Kidney (tissue), 14 donors: ENCODE results near the gene PPTC7. TPM values are rescaled to one million over a fixed set of nuclear protein-coding genes. Genes with fewer than 3 reads are reported as not detected.

Source experiments
- DNase-seq, 5 donors: peaks; one replicate each; pipeline ENCODE4 v3.0.0-alpha.2; 2013 to 2020
- FAIRE-seq: peaks from 2 replicates; lab custom pipeline; 2012; peaks lifted over from hg19 to GRCh38; lab: Jason Lieb, UNC
- H3K27ac ChIP-seq, 2 donors: one replicate each; pipeline ENCODE4 v1.7.0; 2013; ENCODE audit warnings: low read depth in 2 of 2, low read length in 2 of 2, inconsistent platforms in 1 of 2
- H3K27me3 ChIP-seq: one replicate; pipeline ENCODE4 v1.7.1; 2013; ENCODE audit warnings: low read length, inconsistent platforms; ENCODE audit not compliant: control insufficient read depth, insufficient read depth
- H3K36me3 ChIP-seq, 3 donors: one replicate each; pipeline versions ENCODE4 v1.7.0 to v1.7.1; 2013; ENCODE audit warnings: low read length in 3 of 3, control low read depth in 1 of 3, inconsistent platforms in 1 of 3; ENCODE audit not compliant: insufficient read depth in 3 of 3, control insufficient read depth in 2 of 3
- H3K4me1 ChIP-seq, 3 donors: one replicate each; pipeline versions ENCODE4 v1.7.0 to v1.7.1; 2013; ENCODE audit warnings: low read length in 3 of 3, inconsistent platforms in 1 of 3, low read depth in 1 of 3; ENCODE audit not compliant: control insufficient read depth in 2 of 3, insufficient read depth in 2 of 3
- H3K4me3 ChIP-seq, 3 donors: one replicate each; pipeline versions ENCODE4 v1.7.0 to v1.8.1; 2013; ENCODE audit warnings: low read length in 3 of 3, control low read depth in 1 of 3, inconsistent platforms in 1 of 3
- H3K9ac ChIP-seq, 3 donors: one replicate each; pipeline versions ENCODE4 v1.7.0 to v1.7.1; 2013; ENCODE audit warnings: low read length in 3 of 3, control low read depth in 1 of 3, inconsistent platforms in 1 of 3
- H3K9me3 ChIP-seq, 3 donors: one replicate each; pipeline versions ENCODE4 v1.7.0 to v1.7.1; 2013; ENCODE audit warnings: low read length in 3 of 3, control low read depth in 1 of 3, inconsistent platforms in 1 of 3; ENCODE audit not compliant: control insufficient read depth in 2 of 3, insufficient read depth in 1 of 3
- CTCF ChIP-seq: IDR thresholded peaks from 3 replicates; pipeline ENCODE4 v1.5.1; 2012; ENCODE audit warnings: mild to moderate bottlenecking, moderate library complexity, borderline replicate concordance; ENCODE audit not compliant: insufficient read depth; ENCODE audit errors: extremely low read depth
- intact Hi-C: fragments of 100-400 bp; cut with DNase I; formaldehyde crosslinking; loops from one replicate; pipeline ENCODE4 v1.11.1; 2022
- polyA plus RNA-seq: library from polyadenylated mRNA; stranded (reverse); fragments of 350-450 nt; fragmentation: Illumina TruSeq; extraction: RNeasy Lipid Tissue Mini Kit (QIAGEN cat#74804); gene quantifications from one replicate; pipeline ENCODE4 v1.2.3, GENCODE V29; 2014; ENCODE audit warnings: low read depth, low replicate concordance; ENCODE audit not compliant: insufficient read depth
- total RNA-seq: library from RNA; stranded (reverse); fragmentation: NEBNext Ultra II Directional; extraction: Animal tissue kit (Norgen Biotek cat#: 25700); gene quantifications from one replicate; pipeline ENCODE4 v1.2.1, GENCODE V29; 2021
- donor health status: control.
- donor health status: control.
- donor health status: control.
- donor health status: control.
- donor health status: control.
- donor health status: DM: yes; HTN: yes; CAD: no.
- donor health status: Normal renal cell carcinoma (clear cell type).

The PPTC7 gene
- total and polyA plus RNA-seq, 2 donors from 2014 or later: 10.0 to 27.9 TPM

- Histone ChIP-seq H3K36me3 (no peaks in the 10 kb centered on the region), H3K27me3 (no peaks in the 10 kb centered on the region), H3K27ac (peak overlapping the region; percentile 12 to 79), H3K4me1 (peaks cover 6 to 26% (median 13%) of the 10 kb centered on the region in 3 donors), H3K4me3 (no peak overlapping the region), H3K9me3 (no peaks in the 10 kb centered on the region), H3K9ac (peak overlapping the region in 1 of 3 donors; percentile 30)
- FAIRE-seq: no peak
- intact Hi-C loops: no loop called here
- peak in 3 of 5 donors; percentile 21 to 57 (median 42) for DNase-seq
- TF ChIP-seq CTCF: no peak
Measured at GRCh38 chr12:110585231-110585799, 2.2 kb upstream of the PPTC7 start.

- intact Hi-C loops: no loop called here
- Histone ChIP-seq H3K9ac (peak overlapping the region; percentile 57 to 95 (median 87)), H3K4me3 (peak overlapping the region; percentile 77 to 84 (median 79)), H3K9me3 (no peaks in the 10 kb centered on the region), H3K27me3 (no peaks in the 10 kb centered on the region), H3K27ac (peak overlapping the region; percentile 94), H3K4me1 (peaks cover 6 to 37% (median 13%) of the 10 kb centered on the region in 3 donors), H3K36me3 (no peaks in the 10 kb centered on the region)
- TF ChIP-seq CTCF: no peak
- peak; percentile 50 to 94 (median 66) for DNase-seq
- FAIRE-seq: no peak
Measured at GRCh38 chr12:110582276-110583136, 612 bp downstream of the PPTC7 start.

DNA sequence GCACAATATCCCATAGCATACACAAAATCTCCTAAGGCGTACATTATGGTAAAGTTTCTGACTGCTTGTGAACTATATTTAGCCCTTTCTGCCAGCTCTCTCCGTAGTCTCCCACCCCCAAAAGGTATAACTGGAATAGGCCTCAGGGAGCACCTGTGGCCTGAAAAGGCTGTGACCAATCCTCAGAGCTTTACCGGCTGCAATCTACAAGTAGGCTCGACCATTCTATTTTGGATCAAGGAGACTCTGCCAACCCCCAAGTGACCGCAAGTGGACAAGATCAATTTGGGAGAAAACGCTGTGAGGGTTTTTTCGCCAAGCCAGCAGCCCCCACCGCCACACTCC is 1.2 kb downstream of the PPTC7 start:
- Histone ChIP-seq H3K27me3 (no peaks in the 10 kb centered on the region), H3K4me1 (peaks cover 6 to 40% (median 13%) of the 10 kb centered on the region in 3 donors), H3K27ac (peak overlapping the region; percentile 94), H3K9me3 (no peaks in the 10 kb centered on the region), H3K4me3 (peak overlapping the region; percentile 77 to 84 (median 79)), H3K36me3 (no peaks in the 10 kb centered on the region), H3K9ac (peak overlapping the region; percentile 57 to 95 (median 87))
- FAIRE-seq (no peak), DNase-seq (peak in 1 of 5 donors; percentile 45)
- intact Hi-C loops: no loop called here
- no peak for TF ChIP-seq CTCF
